ENCODE measurements around the gene ASB18.

The ASB18 gene

GRCh38 chr2:236177967-236178889, 86.0 kb downstream of the ASB18 start:
- TF ChIP-seq MAX (IDR thresholded peaks at IDR 0.05), result peak; percentile 73
- peak; percentile 47; the same call in 1 of the 2 replicates for TF ChIP-seq TCF12 (IDR thresholded peaks at IDR 0.05; ENCODE audit: low read depth)
- TF ChIP-seq TAF1 (IDR thresholded peaks at IDR 0.05; ENCODE audit: low read depth), result 0 out of 2 replicates have a peak, but pooled peaks have one; percentile 26
- TF ChIP-seq CEBPB (IDR thresholded peaks at IDR 0.05), result no peak
- peak; percentile 66 for TF ChIP-seq NFIC (IDR thresholded peaks at IDR 0.05)
- TF ChIP-seq EGR1 (IDR thresholded peaks at IDR 0.05), result no peak
- TF ChIP-seq ZBTB7A (IDR thresholded peaks at IDR 0.05; ENCODE audit: low read depth), result peak; percentile 68
- peak; percentile 13; the same call in 1 of the 2 replicates for TF ChIP-seq FOXM1 (IDR thresholded peaks at IDR 0.05; ENCODE audit: borderline replicate concordance, low read depth)
- TF ChIP-seq CREB1 (IDR thresholded peaks at IDR 0.05; ENCODE audit: low read depth), result no peak
- 0 out of 2 replicates have a peak, but pooled peaks have one; percentile 17 for TF ChIP-seq REST (IDR thresholded peaks at IDR 0.05; ENCODE audit: low read depth)
- TF ChIP-seq RAD21 (IDR thresholded peaks at IDR 0.05; ENCODE audit: low read depth), result peak; percentile 59

- no peak for TF ChIP-seq REST (IDR thresholded peaks at IDR 0.05; ENCODE audit: low read depth)
- TF ChIP-seq EGR1 (IDR thresholded peaks at IDR 0.05), result no peak
- no peak for TF ChIP-seq CREB1 (IDR thresholded peaks at IDR 0.05; ENCODE audit: low read depth)
- no peak for TF ChIP-seq FOXM1 (IDR thresholded peaks at IDR 0.05; ENCODE audit: borderline replicate concordance, low read depth)
- no peak for TF ChIP-seq CEBPB (IDR thresholded peaks at IDR 0.05)
- TF ChIP-seq TEAD4 (IDR thresholded peaks at IDR 0.05), result no peak
- TF ChIP-seq TAF1 (IDR thresholded peaks at IDR 0.05; ENCODE audit: low read depth), result no peak
- no peak for TF ChIP-seq NFIC (IDR thresholded peaks at IDR 0.05)
- no peak for TF ChIP-seq MAX (IDR thresholded peaks at IDR 0.05)
- TF ChIP-seq USF1 (IDR thresholded peaks at IDR 0.05), result no peak
- no peak for TF ChIP-seq EP300 (IDR thresholded peaks at IDR 0.05; ENCODE audit: borderline replicate concordance)
- no peak for TF ChIP-seq RAD21 (IDR thresholded peaks at IDR 0.05; ENCODE audit: low read depth)
- no peak for TF ChIP-seq TCF12 (IDR thresholded peaks at IDR 0.05; ENCODE audit: low read depth)
- no peak for TF ChIP-seq YY1 (IDR thresholded peaks at IDR 0.05; ENCODE audit: low read depth)
- TF ChIP-seq ZBTB7A (IDR thresholded peaks at IDR 0.05; ENCODE audit: low read depth), result no peak
These were observed 86.6 kb downstream of the ASB18 start for GRCh38 chr2:236177604-236177966.

GRCh38 chr2:236176951-236177350, 87.3 kb downstream of the ASB18 start:
- TF ChIP-seq TEAD4 (IDR thresholded peaks at IDR 0.05) (no peak), FOXM1 (IDR thresholded peaks at IDR 0.05; ENCODE audit: borderline replicate concordance, low read depth) (no peak), YY1 (IDR thresholded peaks at IDR 0.05; ENCODE audit: low read depth) (no peak), RAD21 (IDR thresholded peaks at IDR 0.05; ENCODE audit: low read depth) (no peak), TCF12 (IDR thresholded peaks at IDR 0.05; ENCODE audit: low read depth) (no peak), ZBTB7A (IDR thresholded peaks at IDR 0.05; ENCODE audit: low read depth) (no peak), EP300 (IDR thresholded peaks at IDR 0.05; ENCODE audit: borderline replicate concordance) (no peak), MAX (IDR thresholded peaks at IDR 0.05) (no peak), CEBPB (IDR thresholded peaks at IDR 0.05) (no peak), TAF1 (IDR thresholded peaks at IDR 0.05; ENCODE audit: low read depth) (no peak), CREB1 (IDR thresholded peaks at IDR 0.05; ENCODE audit: low read depth) (no peak)

- TF ChIP-seq TCF12 (IDR thresholded peaks at IDR 0.05; ENCODE audit: low read depth), result no peak
- peak; percentile 6; the same call in 1 of the 2 replicates for TF ChIP-seq RAD21 (IDR thresholded peaks at IDR 0.05; ENCODE audit: low read depth)
These were observed 87.8 kb downstream of the ASB18 start for GRCh38 chr2:236176417-236176816.

- peak; percentile 41; the same call in 1 of the 2 replicates for TF ChIP-seq EGR1 (IDR thresholded peaks at IDR 0.05)
- TF ChIP-seq ZBTB7A (IDR thresholded peaks at IDR 0.05; ENCODE audit: low read depth), result no peak
These were observed 88.6 kb downstream of the ASB18 start for GRCh38 chr2:236175548-236176150.

Measured in Ishikawa (cell line).